ENCODE measurements around the gene KANSL1.
"Not testable (repeated sequence)": the region's sequence is repeated elsewhere in the genome, so short reads cannot be mapped to it uniquely, and the experiment has no call there.

KANSL1 gene

DNA sequence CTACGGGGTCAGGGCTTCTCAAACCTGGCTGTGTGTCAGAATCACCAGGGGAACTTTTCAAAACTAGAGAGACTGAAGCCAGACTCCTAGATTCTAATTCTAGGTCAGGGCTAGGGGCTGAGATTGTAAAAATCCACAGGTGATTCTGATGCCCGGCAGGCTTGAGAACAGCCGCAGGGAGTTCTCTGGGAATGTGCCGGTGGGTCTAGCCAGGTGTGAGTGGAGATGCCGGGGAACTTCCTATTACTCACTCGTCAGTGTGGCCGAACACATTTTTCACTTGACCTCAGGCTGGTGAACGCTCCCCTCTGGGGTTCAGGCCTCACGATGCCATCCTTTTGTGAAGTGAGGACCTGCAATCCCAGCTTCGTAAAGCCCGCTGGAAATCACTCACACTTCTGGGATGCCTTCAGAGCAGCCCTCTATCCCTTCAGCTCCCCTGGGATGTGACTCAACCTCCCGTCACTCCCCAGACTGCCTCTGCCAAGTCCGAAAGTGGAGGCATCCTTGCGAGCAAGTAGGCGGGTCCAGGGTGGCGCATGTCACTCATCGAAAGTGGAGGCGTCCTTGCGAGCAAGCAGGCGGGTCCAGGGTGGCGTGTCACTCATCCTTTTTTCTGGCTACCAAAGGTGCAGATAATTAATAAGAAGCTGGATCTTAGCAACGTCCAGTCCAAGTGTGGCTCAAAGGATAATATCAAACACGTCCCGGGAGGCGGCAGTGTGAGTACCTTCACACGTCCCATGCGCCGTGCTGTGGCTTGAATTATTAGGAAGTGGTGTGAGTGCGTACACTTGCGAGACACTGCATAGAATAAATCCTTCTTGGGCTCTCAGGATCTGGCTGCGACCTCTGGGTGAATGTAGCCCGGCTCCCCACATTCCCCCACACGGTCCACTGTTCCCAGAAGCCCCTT, 183.3 kb downstream of the KANSL1 start:
- H3K27me3 ChIP-seq (replicated peaks; ENCODE audit: control insufficient read depth, insufficient read depth, low read length, poor library complexity, severe bottlenecking), result no peaks in the 10 kb centered on the region
- no peak overlapping the region for H3K27ac ChIP-seq (ENCODE audit: insufficient read depth, low read length, poor library complexity, severe bottlenecking)
- no peaks in the 10 kb centered on the region for H3K9me3 ChIP-seq (ENCODE audit: control insufficient read depth, low read length)
- H3K4me3 ChIP-seq (ENCODE audit: insufficient read depth, low read depth, low read length, poor library complexity, severe bottlenecking), result no peak overlapping the region
- H3K4me1 ChIP-seq (ENCODE audit: control insufficient read depth, insufficient read depth, low read length, poor library complexity, severe bottlenecking), result no peaks in the 10 kb centered on the region
- no peak for DNase-seq
- H3K36me3 ChIP-seq (ENCODE audit: control insufficient read depth, insufficient read depth, low read length), result no peaks in the 10 kb centered on the region

DNA sequence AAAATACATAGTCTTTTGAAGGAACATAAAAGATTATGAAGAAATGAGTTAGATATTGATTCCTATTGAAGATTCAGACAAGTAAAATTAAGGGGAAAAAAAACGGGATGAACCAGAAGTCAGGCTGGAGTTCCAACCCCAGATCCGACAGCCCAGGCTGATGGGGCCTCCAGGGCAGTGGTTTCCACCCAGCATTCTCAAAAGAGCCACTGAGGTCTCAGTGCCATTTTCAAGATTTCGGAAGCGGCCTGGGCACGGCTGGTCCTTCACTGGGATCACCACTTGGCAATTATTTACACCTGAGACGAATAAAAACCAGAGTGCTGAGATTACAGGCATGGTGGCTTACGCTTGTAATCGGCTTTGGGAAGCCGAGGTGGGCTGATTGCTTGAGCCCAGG, 184.6 kb downstream of the KANSL1 start:
- DNase-seq, result no peak
- Histone ChIP-seq H3K4me3 (ENCODE audit: insufficient read depth, low read depth, low read length, poor library complexity, severe bottlenecking) (no peak overlapping the region), H3K27ac (ENCODE audit: insufficient read depth, low read length, poor library complexity, severe bottlenecking) (no peak overlapping the region), H3K36me3 (ENCODE audit: control insufficient read depth, insufficient read depth, low read length) (no peaks in the 10 kb centered on the region), H3K27me3 (replicated peaks; ENCODE audit: control insufficient read depth, insufficient read depth, low read length, poor library complexity, severe bottlenecking) (no peaks in the 10 kb centered on the region), H3K9me3 (ENCODE audit: control insufficient read depth, low read length) (no peaks in the 10 kb centered on the region), H3K4me1 (ENCODE audit: control insufficient read depth, insufficient read depth, low read length, poor library complexity, severe bottlenecking) (no peaks in the 10 kb centered on the region)

DNA sequence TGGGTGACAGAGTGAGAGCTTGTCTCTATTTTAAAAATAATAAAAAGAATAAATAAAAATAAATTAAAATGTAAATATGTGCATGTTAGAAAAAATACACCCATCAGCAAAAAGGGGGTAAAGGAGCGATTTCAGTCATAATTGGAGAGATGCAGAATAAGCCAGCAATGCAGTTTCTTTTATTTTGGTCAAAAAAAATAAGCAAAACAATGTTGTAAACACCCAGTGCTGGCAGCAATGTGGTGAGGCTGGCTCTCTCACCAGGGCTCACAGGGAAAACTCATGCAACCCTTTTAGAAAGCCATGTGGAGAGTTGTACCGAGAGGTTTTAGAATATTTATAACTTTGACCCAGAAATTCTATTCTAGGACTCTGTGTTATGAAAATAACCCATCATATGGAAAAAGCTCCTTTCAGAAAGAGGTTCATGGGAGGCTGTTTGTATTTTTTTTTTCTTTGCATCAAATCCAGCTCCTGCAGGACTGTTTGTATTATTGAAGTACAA, 185.7 kb downstream of the KANSL1 start:
- Histone ChIP-seq H3K27ac (ENCODE audit: insufficient read depth, low read length, poor library complexity, severe bottlenecking) (no peak overlapping the region), H3K36me3 (ENCODE audit: control insufficient read depth, insufficient read depth, low read length) (no peaks in the 10 kb centered on the region), H3K27me3 (replicated peaks; ENCODE audit: control insufficient read depth, insufficient read depth, low read length, poor library complexity, severe bottlenecking) (no peaks in the 10 kb centered on the region), H3K4me3 (ENCODE audit: insufficient read depth, low read depth, low read length, poor library complexity, severe bottlenecking) (no peak overlapping the region), H3K9me3 (ENCODE audit: control insufficient read depth, low read length) (no peaks in the 10 kb centered on the region), H3K4me1 (ENCODE audit: control insufficient read depth, insufficient read depth, low read length, poor library complexity, severe bottlenecking) (no peaks in the 10 kb centered on the region)
- no peak for DNase-seq

DNA sequence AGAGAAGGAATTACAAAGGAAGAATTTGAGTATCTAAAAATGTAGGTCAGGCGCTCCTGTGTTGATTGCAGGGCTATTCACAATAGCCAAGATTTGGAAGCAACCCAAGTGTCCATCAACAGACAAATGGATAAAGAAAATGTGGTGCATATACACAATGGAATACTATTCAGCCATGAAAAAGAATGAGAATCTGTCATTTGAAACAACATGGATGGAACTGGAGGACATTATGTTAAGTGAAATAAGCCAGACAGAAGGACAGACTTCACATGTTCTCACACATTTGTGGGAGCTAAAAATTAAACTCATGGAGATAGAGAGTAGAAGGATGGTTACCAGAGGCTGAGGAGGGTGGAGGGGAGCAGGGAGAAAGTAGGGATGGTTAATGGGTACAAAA, 187.1 kb downstream of the KANSL1 start:
- not testable (repeated sequence) for H3K4me1 ChIP-seq (ENCODE audit: control insufficient read depth, insufficient read depth, low read length, poor library complexity, severe bottlenecking); DNase-seq; H3K9me3 ChIP-seq (ENCODE audit: control insufficient read depth, low read length); H3K27ac ChIP-seq (ENCODE audit: insufficient read depth, low read length, poor library complexity, severe bottlenecking); H3K27me3 ChIP-seq (replicated peaks; ENCODE audit: control insufficient read depth, insufficient read depth, low read length, poor library complexity, severe bottlenecking); H3K36me3 ChIP-seq (ENCODE audit: control insufficient read depth, insufficient read depth, low read length); H3K4me3 ChIP-seq (ENCODE audit: insufficient read depth, low read depth, low read length, poor library complexity, severe bottlenecking)

DNA sequence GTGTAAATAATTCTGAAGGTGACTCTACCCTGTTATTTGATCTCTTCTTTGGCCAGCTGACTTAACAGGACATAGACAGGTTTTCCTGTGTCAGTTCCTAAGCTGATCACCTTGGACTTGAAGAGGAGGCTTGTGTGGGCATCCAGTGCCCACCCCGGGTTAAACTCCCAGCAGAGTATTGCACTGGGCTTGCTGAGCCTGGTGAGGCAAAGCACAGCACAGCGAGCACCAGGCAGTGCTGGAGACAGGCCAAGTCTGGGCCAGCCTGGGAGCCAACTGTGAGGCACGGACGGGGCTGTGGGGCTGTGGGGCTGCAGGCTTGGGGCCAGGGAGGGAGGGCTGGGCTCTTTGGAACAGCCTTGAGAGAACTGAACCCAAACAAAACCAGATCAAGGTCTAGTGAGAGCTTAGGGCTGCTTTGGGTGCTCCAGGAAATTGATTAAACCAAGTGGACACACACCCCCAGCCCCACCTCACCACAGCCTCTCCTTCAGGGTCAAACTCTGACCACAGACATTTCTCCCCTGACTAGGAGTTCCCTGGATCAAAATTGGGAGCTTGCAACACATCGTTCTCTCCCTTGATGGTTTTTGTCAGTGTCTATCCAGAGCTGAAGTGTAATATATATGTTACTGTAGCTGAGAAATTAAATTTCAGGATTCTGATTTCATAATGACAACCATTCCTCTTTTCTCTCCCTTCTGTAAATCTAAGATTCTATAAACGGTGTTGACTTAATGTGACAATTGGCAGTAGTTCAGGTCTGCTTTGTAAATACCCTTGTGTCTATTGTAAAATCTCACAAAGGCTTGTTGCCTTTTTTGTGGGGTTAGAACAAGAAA, 189.1 kb downstream of the KANSL1 start:
- Histone ChIP-seq H3K4me1 (ENCODE audit: control insufficient read depth, insufficient read depth, low read length, poor library complexity, severe bottlenecking) (no peaks in the 10 kb centered on the region), H3K27me3 (replicated peaks; ENCODE audit: control insufficient read depth, insufficient read depth, low read length, poor library complexity, severe bottlenecking) (no peaks in the 10 kb centered on the region), H3K4me3 (ENCODE audit: insufficient read depth, low read depth, low read length, poor library complexity, severe bottlenecking) (no peak overlapping the region), H3K36me3 (ENCODE audit: control insufficient read depth, insufficient read depth, low read length) (no peaks in the 10 kb centered on the region), H3K27ac (ENCODE audit: insufficient read depth, low read length, poor library complexity, severe bottlenecking) (no peak overlapping the region), H3K9me3 (ENCODE audit: control insufficient read depth, low read length) (no peaks in the 10 kb centered on the region)
- no peak for DNase-seq

DNA sequence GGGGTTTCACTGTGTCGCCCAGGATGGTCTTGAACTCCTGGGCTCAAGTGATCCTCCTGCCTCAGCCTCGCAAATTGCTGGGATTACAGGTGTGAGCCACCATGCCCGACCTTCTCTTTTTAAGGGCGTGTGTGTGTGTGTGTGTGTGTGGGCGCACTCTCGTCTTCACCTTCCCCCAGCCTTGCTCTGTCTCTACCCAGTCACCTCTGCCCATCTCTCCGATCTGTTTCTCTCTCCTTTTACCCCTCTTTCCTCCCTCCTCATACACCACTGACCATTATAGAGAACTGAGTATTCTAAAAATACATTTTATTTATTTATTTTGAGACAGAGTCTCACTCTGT, 190.3 kb downstream of the KANSL1 start:
- Histone ChIP-seq H3K36me3 (ENCODE audit: control insufficient read depth, insufficient read depth, low read length) (no peaks in the 10 kb centered on the region), H3K4me3 (ENCODE audit: insufficient read depth, low read depth, low read length, poor library complexity, severe bottlenecking) (no peak overlapping the region), H3K27ac (ENCODE audit: insufficient read depth, low read length, poor library complexity, severe bottlenecking) (no peak overlapping the region), H3K9me3 (ENCODE audit: control insufficient read depth, low read length) (no peaks in the 10 kb centered on the region), H3K27me3 (replicated peaks; ENCODE audit: control insufficient read depth, insufficient read depth, low read length, poor library complexity, severe bottlenecking) (no peaks in the 10 kb centered on the region), H3K4me1 (ENCODE audit: control insufficient read depth, insufficient read depth, low read length, poor library complexity, severe bottlenecking) (no peaks in the 10 kb centered on the region)
- DNase-seq, result no peak

DNA sequence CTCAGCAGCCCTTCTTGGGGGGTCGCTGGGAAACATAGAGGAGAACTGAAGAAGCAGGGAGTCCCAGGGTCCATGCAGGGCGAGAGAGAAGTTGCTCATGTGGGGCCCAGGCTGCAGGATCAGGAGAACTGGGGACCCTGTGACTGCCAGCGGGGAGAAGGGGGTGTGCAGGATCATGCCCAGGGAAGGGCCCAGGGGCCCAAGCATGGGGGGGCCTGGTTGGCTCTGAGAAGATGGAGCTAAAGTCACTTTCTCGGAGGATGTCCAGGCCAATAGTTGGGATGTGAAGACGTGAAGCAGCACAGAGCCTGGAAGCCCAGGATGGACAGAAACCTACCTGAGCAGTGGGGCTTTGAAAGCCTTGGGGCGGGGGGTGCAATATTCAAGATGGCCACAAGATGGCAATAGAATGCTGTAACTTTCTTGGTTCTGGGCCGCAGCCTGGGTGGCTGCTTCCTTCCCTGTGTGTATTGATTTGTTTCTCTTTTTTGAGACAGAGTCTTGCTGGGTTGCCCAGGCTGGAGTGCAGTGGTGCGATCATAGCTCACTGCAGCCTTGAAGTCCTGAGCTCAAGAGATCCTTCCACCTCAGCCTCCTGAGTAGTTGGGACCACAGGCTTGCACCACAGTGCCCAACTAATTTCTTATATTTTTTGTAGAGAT, 190.8 kb downstream of the KANSL1 start:
- DNase-seq, result peak; percentile 48 to 56 (median 49)
- no peak overlapping the region for H3K4me3 ChIP-seq (ENCODE audit: insufficient read depth, low read depth, low read length, poor library complexity, severe bottlenecking)

DNA sequence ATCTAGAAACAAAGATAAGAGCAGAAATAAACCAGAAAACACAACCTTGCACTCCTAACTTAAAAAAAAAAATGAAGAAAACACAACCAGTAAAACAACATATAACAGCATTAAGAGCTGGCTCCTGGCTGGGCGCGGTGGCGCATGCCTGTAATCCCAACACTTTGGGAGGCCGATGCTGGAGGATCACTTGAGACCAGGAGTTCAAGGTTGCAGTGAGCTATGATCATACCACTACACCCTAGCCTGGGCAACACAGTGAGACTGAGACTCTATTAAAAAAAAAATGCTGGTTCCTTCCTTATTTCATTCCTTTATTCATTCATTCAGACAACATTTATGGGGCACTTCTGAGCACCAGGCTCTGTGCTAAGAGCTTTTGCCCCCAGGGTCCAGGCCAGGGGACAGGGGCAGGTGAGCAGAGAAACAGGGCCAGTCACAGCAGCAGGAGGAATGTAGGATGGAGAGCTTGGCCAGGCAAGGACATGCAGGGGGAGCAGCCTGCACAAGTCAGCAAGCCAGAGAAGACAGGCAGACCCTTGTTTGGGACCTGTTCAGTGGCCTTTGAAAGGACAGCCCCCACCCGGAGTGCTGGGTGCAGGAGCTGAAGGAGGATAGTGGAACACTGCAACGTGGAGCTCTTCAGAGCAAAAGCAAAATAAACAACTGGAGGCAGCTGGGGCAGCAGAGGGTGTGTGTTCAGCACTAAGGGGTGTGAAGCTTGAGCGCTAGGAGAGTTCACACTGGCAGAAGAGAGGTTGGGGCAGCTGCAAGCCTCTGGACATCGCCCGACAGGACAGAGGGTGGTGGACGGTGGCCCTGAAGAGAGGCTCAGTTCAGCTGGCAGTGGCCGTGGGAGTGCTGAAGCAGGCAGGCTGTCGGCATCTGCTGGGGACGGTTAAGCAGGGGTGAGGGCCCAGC, 191.6 kb downstream of the KANSL1 start:
- no peaks in the 10 kb centered on the region for H3K4me1 ChIP-seq (ENCODE audit: control insufficient read depth, insufficient read depth, low read length, poor library complexity, severe bottlenecking)
- DNase-seq, result no peak
- no peaks in the 10 kb centered on the region for H3K36me3 ChIP-seq (ENCODE audit: control insufficient read depth, insufficient read depth, low read length)
- H3K9me3 ChIP-seq (ENCODE audit: control insufficient read depth, low read length), result no peaks in the 10 kb centered on the region
- H3K4me3 ChIP-seq (ENCODE audit: insufficient read depth, low read depth, low read length, poor library complexity, severe bottlenecking), result no peak overlapping the region
- H3K27me3 ChIP-seq (replicated peaks; ENCODE audit: control insufficient read depth, insufficient read depth, low read length, poor library complexity, severe bottlenecking), result no peaks in the 10 kb centered on the region
- no peak overlapping the region for H3K27ac ChIP-seq (ENCODE audit: insufficient read depth, low read length, poor library complexity, severe bottlenecking)

More for the DNA sequence above, 190.8 kb downstream of the KANSL1 start:
- Histone ChIP-seq H3K27me3 (replicated peaks; ENCODE audit: control insufficient read depth, insufficient read depth, low read length, poor library complexity, severe bottlenecking) (no peaks in the 10 kb centered on the region), H3K4me1 (ENCODE audit: control insufficient read depth, insufficient read depth, low read length, poor library complexity, severe bottlenecking) (no peaks in the 10 kb centered on the region), H3K27ac (ENCODE audit: insufficient read depth, low read length, poor library complexity, severe bottlenecking) (no peak overlapping the region), H3K36me3 (ENCODE audit: control insufficient read depth, insufficient read depth, low read length) (no peaks in the 10 kb centered on the region), H3K9me3 (ENCODE audit: control insufficient read depth, low read length) (no peaks in the 10 kb centered on the region)

DNA sequence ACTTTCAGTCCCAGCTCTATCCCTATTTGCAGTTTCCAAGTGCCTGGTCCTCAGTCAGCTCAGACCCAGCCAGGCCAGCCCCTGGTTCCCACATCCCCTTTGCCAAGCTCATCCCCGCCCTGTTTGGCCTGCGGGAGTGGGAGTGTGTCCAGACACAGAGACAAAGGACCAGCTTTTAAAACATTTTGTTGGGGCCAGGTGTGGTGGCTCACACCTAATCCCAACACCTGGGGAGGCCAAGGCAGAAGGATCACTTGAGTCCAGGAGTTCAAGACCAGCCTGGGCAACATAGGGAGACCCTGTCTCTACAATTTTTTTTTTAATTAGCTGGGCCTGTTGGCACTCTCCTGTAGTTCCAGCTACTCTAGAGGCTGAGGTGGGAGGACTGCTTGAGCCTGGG, 192.5 kb downstream of the KANSL1 start:
- no peaks in the 10 kb centered on the region for H3K27me3 ChIP-seq (replicated peaks; ENCODE audit: control insufficient read depth, insufficient read depth, low read length, poor library complexity, severe bottlenecking)
- H3K36me3 ChIP-seq (ENCODE audit: control insufficient read depth, insufficient read depth, low read length), result no peaks in the 10 kb centered on the region
- H3K4me1 ChIP-seq (ENCODE audit: control insufficient read depth, insufficient read depth, low read length, poor library complexity, severe bottlenecking), result no peaks in the 10 kb centered on the region
- H3K4me3 ChIP-seq (ENCODE audit: insufficient read depth, low read depth, low read length, poor library complexity, severe bottlenecking), result no peak overlapping the region
- no peaks in the 10 kb centered on the region for H3K9me3 ChIP-seq (ENCODE audit: control insufficient read depth, low read length)
- DNase-seq, result no peak
- no peak overlapping the region for H3K27ac ChIP-seq (ENCODE audit: insufficient read depth, low read length, poor library complexity, severe bottlenecking)

Measured in effector memory CD4-positive, alpha-beta T cell (primary cell).